GM21825 (cell line): ENCODE results near the gene ZC3H7B.

Experiments
- ATAC-seq: cut with Tn5 transposase; IDR thresholded peaks from one replicate; pipeline ENCODE4 v1.9.1; 2021; ENCODE audit warnings: mild to moderate bottlenecking, moderate library complexity; ENCODE audit not compliant: unreplicated experiment

Gene ZC3H7B

DNA sequence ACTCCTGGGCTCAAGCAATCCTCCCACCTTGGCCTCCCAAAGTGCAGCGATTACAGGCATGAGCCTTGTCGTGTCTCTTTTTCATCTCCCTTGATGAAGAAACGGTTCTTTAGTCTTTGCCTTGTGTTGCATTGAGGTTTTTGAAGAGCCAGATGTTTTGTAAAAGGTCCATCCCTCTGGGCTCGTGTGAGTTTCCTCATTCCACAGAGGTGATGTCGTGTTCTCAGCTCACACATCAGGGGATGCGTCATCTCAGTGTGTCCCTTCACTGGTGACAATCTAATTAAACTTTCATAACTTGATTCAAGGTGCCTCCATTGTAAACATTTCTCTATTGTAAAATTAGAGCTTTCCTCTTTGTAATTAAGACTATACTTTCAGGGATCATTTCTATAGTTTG is 50.7 kb downstream of the ZC3H7B start:
- no peak for ATAC-seq

DNA sequence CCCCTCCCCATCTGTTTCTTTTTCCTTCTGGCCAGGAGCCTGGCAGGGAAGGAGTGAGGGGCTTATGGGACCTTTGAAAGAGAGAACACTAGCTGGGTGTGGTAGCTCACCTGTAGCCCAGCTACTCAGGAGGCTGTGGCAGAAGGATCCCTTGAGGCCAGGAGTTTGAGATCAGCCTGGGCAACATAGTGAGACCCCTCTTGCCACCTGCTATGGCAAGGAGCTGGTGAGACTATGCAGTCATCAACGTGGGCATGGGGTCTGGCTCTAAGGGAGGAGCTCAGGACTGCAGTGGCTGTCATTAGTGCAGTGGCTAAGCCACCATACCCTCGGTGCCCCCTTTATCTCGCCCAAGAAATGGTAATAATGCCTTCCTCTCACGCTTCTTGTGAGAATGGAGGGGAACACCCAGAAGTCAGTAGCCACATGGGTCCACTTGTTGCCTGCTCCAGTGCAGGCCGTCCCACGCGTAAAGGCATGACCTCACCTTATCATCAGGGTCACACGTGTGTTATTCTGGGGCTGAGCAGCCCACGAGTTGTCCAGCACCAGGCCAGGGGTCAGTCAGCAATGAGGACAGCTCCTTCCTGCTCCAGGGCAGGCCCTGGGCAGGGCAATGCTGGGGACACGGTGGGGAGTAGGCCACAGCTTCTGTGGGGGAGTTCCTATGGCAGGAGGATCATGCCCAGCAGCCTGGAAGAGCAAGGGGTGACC is 52.7 kb downstream of the ZC3H7B start:
- ATAC-seq = no peak

DNA sequence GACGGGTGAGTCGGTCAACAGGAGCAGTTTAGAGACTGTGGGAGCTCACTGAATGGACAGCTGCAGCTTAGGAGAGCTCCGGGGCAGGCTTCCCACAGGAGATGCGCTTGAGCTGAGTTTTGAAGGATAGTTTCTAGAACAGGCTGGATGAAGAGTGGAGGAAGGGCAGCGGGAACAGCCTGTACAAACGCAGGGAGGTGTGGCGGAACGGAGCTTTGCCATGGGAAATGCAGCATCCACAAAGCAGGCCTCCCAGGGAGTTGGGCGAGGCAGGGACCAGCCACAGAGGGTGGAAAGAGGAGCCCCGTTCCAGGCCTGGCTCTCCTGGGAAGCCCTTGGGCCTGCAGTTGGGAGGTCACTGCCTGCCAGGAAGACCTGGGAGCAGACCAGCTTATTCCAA is 53.7 kb downstream of the ZC3H7B start:
- no peak for ATAC-seq

DNA sequence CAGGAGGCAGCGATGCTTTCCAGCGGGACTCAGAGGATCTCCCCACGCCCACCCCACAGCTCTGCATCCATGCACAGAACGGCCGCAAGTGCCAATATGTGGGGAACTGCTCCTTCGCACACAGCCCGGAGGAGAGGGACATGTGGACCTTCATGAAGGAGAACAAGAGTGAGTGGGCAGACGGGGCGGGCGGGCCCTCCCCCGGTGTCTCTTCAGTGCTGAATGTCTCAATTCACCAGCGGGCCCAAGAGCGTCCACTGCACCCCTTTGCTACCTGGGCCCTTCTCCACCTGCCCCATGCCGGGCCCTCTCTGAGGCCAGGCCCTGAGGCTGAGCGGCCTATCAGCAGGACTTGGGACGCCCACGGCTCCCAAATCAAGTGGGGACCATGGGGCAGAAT is 54.6 kb downstream of the ZC3H7B start:
- no peak for ATAC-seq

DNA sequence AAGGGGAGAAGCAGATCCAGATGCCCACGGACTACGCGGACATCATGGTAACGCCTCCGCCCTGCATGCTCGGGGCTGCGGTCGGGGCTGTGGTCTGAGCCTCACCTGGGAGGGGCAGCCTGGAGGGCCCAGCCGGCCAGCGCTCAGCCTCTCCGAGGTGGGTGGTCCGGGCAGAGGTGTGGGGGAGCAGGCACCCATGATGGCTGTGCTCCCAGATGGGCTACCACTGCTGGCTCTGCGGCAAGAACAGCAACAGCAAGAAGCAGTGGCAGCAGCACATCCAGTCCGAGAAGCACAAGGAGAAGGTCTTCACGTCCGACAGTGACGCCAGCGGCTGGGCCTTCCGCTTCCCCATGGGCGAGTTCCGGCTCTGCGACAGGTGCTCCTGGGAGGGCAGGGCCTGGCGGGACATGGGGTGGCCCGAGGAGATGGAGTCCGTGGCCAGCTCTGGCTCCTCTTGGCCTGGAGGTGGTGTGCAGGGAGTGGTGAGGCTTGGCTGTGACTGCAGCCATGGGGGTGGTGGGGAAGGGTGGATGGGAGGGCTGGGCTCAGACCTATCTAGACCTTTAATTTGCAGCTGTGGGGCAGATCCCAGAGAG is 55.2 kb downstream of the ZC3H7B start:
- ATAC-seq = no peak

DNA sequence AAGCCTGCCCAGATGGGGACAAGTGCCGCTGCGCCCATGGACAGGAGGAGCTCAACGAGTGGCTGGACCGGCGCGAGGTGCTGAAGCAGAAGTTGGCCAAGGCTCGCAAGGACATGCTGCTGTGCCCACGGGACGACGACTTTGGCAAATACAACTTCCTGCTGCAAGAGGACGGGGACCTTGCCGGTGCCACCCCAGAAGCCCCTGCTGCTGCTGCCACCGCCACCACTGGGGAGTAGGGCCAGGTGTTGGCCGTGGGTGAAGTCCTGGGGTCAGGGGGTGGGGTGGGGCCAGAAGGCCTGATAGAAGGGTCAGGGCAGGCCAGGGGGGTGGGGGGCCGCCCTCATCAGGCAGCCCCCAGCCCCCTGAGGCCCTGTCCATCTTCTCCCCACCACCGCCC is 55.9 kb downstream of the ZC3H7B start:
- ATAC-seq = no peak

DNA sequence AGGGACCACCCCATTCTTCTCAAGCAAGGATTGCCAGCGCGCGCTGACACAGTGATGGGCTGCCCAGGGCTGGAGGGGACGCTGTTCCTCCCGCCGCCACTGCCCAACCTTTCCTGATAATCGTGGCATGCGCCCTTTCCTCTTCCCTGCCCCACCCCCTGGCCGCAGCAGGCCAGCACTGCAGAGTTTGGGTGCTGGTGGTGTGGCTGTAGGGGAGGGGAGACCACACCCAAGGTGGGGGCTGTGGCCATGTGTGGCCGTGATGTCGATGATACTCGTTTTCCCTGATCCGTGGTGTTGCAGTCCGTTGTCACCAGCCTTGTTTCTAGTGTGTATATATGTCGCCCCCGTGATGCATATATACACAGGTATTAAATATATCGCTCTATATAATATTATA is 57.6 kb downstream of the ZC3H7B start:
- ATAC-seq = no peak

DNA sequence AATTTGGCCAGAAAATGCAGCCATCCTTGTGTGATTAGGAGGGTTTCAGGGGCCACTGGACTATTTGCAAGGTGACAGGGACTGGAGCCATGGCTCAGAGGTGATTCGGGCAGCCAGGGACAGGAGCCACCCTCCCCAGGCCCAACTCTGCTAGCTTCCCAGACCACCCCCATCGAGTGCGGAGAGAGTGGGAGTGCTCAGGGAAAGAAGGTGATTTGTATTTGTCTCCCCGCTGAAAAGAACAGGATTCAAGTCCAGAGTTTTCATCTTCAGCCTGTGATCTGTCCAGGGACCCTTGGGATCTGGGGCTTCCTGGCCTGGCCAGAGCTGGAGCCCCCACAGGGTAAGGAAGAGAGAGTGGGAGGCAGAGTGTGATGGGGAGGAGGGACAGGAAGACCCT is 58.1 kb downstream of the ZC3H7B start:
- no peak for ATAC-seq

DNA sequence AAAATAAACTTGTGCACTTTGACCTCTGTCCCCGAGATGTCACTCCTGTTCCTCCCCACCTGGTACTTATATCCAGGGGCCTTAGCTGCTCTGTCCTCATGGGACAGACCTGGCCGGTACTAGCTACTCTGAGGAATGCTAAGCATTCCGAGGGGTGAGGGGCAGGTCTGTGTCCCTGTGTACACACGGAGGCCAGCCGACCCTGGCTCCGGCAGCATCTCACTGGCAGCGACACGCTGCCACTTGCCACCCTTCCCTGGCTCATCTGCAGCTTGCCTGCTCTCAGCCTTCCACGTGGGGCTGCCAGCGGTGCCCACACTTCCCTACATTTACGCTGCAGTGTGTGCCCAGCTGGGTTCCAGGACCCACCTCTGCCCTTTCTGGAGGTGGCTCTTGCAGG is 58.8 kb downstream of the ZC3H7B start:
- no peak for ATAC-seq

DNA sequence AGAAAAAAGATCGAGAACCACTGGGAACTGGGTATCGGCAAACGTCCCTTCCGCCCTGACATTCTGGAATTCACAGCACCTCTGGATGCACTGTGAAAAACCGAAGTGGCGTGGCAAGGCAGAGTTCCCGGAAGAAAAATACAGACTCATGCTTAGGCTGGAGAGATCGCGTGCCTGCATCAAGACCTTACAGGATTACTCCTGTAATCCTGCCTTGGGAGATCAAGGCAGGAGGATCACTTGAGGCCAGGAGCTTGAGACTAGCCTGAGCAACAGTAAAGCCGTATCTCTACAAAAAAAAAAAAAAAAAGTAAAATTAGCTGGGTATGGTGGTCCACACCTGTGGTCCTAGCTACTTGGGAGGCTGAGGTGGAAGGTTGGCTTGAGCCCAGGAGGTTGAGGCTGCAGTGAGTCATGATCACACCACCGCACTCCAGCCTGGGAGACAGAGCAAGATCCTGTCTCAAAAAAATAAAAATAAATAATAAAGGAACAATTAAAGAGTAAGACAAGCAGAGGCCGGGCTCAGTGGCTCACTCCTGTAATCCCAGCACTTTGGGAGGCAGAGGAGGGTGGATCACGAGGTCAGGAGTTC is 60.5 kb downstream of the ZC3H7B start:
- no peak for ATAC-seq

DNA sequence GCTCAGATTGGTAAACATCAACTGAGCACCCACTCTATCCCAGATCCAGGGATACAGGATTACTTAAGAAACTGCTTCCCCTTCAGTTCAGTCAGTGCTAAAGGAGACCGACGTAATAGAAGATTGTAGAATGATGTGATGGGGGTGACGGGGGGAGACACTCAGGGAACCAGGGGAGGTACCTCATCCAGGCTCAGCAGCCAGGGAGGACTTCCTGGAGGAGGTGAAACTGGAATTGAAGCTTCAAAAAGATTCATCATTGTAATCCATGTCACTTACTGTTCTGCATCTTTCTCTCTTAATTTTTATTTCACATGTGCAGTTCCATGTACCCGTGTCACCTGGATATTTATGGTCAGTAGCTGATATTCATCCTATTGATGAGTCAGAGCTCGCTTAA is 61.3 kb downstream of the ZC3H7B start:
- no peak for ATAC-seq

DNA sequence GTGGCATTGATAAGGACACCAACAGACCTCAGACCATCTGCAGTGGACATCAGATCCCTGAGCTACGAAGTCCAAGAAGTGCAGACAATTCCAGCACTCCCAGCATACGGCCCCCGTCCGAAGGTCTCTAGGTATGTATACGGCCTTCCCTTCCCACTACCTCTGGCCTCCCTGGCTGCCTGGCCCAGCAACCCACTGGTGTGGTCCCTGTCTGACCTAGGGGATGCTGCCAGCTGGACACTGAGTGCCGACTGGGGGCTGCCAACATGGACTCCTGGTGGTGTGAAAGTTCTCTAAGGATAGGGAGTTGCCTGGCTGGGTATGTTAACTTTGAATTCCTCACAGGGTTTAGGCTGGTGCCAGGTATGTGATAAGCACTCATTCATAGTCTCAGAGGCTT is 62.9 kb downstream of the ZC3H7B start:
- no peak for ATAC-seq

DNA sequence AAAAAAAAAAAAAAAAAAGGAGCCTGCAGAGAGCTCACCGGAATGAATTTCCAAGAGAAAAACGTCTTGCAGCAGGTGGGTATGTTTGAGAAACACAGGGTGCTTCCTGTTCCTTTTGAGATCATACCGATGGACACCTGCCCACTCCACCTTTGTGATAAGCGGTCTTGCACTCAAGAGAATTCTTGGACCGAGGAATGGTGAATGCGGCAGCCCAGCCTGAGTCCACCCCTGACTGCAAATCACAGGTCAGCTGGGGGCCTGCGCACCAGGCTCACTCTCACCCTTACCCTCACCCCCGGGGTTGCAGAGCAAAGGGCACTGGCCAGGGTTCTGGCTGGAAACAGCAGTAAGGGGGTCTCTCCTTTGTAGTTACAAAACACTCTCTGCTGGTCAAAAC is 63.6 kb downstream of the ZC3H7B start:
- no peak for ATAC-seq

DNA sequence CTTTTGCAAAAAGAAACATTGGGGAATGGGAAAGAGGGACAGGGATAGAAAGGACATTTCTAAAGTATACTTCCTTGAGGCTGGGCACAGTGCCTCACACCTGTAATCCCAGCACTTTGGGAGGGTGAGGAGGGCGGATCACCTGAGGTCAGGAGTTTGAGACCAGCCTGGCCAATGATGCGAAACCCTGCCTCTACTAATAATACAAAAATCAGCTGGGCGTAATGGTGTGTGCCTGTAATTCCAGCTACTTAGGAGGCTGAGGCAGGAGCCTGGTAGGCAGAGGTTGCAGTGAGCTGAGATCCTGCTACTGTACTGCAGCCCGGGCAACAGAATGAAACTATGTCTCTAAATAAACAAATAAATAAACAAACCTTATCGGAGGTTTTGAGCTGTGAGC is 64.1 kb downstream of the ZC3H7B start:
- no peak for ATAC-seq

DNA sequence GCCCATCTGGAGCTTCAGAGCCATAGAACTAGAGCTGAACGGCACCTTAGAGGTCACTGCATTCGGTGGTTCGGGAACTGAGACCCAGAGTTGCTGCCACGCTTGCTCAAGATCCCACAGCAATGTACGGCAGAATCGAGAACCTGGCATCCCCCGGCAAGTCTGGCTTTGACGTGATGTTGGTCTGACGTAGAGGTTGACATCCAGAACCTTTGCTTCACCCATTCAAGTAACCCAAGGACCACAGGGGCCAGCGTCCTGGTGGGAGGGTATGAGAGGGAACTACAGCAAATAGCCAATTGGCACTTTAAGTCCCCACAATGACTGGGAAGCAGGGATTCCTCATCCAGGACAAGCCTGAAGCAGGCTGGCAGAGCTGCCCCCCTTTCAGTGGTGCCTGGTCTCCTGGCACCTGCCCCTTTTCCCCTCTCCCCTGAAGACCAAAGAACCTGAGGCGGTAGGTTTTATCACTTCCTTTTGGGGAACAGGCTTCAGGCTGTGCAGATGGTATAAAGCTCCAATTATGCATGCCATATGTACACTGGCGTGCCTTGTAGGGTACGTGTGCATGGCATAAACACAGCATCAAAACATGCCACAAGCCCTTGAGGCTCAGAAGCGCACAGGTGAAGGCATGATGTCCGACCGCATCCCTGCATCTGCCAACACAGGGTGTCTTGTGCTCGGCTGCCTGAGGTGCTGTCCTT is 65.2 kb downstream of the ZC3H7B start:
- ATAC-seq = no peak

DNA sequence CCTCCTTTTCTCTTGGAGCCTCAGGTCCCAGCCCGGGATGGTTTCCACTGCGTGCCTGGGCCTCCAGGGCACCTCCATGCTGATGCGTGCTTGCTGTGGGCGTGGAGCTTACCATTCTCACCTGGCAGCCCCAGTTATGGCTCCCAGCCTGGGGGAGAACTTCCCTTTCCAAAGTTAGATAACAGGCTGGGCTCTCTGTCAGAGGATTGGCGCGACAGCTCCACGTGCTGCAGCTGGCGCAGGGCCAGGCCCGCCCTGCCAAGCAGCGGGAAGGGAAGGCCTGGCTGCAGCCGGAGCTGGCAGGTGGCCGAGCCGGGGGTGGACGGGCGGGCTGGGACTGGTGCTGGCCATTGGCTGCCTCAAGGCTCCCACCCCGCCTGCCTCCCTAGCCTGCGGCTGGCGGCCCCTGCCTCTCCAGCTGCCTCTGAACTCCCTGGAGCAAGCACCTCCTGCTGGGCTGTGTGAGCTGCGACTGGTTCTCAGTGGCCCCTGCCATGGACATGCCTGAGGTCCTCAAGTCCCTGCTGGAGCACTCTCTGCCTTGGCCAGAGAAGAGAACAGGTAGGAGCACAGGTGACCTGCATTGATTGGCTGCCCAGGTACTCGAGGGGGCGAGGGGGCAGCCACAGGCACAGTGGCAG is 65.8 kb downstream of the ZC3H7B start:
- no peak for ATAC-seq

DNA sequence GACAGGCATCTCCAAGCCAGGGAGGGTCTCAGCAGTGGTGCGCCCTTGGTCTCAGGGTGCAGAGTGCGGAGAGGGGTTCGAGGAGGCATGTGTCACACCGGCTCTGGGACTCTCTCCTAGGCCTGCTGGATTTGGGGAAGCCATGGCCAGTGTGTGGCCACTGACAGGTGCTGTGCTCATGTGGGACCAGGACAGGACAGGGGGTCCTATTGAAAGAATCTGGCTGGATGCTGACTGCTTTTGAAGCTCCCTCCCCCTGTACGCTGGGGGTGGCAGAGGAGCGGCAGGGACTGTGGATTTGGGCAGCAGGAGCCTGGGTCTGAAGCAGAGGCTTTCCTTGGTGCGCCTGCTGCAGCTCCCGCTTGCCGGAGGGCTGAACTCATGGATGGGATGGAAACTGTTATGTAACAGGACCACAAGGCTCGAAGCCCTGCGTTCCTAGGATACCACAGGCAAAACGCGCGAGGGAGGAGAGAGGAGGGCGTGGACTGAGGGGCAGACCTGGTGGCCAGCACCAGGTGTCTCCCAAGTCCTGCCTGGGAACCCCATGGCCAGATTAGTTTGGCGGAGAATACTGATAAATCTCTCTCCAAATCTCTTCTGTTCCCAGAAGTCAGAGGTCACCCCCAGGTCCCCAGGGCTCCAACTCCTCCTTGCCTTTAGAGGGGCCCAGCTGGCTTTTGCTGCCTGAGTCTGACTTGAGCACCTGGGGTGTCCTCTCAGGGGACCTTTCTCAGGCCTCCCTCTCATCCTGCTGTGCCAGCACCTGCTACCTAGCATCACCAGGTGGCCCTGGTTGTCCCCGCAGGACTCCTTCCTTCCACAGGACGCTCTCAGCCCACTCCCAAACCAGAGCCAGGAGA is 66.6 kb downstream of the ZC3H7B start:
- ATAC-seq = no peak

DNA sequence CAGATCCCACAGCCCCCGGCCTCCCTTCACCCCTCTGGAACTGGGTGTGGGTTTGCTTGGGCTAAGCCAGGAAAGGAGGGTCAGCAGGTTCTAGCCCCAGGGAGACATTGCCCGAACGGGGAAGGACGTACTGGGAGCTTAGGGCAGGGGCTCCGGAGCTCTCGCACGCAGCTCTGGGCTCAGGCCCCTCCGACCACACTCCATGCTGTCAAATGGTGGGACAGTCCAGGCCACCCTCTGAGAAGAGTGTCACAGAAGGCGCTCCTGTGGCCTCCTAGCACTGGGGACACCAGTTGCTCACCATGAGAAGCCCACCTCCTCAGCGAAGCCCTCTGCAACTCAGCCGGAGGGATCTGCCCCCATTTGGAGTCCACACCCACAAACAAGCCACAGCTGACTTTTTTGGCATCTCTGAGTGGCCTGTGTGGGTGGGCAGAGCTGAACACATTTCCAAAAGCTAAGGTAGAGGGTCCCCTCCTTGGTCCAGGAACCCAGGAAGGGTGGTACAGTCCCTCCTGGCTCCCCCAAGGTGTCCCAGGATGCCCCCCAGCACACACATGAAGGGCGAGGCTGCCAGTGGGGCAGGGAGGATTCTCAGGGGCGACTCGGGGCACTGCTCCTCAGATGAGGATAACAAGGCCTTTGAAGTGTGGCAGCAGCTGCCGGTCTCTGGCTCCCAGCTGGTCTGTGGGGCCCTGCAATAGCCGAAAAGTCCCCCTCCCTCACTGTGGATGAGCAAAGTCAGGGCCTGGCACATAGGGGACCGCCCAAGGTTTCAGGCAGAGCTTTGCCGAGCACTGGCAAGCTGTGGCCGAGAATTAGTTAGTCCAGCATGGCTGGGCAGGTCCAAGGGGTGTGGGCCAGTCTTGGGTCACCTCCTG is 67.5 kb downstream of the ZC3H7B start:
- no peak for ATAC-seq

DNA sequence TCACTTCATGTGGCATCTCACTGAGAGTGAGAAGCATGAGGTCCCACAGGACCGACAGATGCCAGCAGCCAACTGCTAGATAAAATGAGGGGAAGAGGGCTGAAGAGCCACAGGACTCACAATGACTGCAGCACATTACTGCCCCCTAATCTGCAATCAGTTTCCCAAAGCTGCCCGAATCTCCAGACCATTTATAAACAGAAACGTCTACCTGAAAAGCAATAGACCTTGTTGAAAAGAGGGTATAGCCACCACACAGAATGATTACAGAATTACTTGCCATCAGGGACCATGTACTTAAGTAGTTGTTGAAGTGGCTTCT is 68.1 kb downstream of the ZC3H7B start:
- no peak for ATAC-seq

DNA sequence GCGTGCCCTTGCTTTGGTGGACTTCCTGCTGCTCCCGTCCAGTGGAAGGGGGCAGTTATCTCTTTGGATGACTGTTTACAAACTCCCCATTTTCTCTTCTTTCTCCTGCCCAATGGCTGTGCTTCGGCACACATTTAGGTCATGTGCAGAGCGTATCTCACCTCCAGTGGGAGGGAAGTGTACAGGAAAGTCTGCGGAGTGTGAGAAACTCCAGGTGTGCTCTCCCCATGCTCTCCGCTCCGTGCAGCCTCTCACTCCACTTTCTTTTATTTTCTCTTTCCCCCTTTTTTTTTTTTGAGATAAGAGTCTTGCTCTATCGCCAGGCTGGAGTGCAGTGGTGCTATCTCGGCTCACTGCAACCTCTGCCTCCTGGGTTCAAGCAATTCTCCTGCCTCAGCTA is 68.5 kb downstream of the ZC3H7B start:
- ATAC-seq = no peak
